Keratinocyte (primary cell): ENCODE results near the gene ELF4.

Experiments used
- EZH2 ChIP-seq: IDR thresholded peaks from one replicate; pipeline ENCODE4 v1.6.1; 2012; ENCODE audit warnings: inconsistent platforms, mild to moderate bottlenecking, low read length, moderate library complexity
- TF ChIP-seq, protein P1 (sequence below), 3 experiments: IDR thresholded peaks in 1 of 3; conservative IDR thresholded peaks in 1 of 3; optimal IDR thresholded peaks in 1 of 3; 2 replicates in 2 of 3; 3 replicates in 1 of 3; pipeline versions ENCODE3 to v1.5.1; 2011; ENCODE audit warnings: low read length in 3 of 3, mild to moderate bottlenecking in 3 of 3, moderate library complexity in 2 of 3, control low read depth in 1 of 3, inconsistent platforms in 1 of 3; ENCODE audit not compliant: insufficient read depth in 2 of 3; ENCODE audit errors: extremely low read depth in 1 of 3

DNA sequence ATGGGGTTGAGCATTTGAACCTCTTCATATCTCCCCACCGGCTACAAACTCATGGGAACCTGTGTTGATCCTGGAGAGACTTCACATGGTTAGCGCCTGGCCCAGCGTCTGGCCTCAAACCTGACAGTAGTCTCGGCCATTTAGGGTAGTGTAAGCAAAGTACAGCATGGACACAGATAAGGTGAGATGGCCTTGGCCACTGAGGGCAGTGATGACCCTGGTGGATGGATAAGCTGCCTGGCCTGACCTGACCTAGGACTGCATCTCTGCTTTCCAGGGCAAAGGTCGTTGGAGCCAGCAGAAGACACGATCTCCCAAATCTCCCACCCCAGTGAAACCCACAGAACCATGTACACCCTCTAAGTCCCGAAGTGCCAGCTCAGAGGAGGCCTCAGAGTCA, 76.1 kb downstream of the ELF4 start:
- TF ChIP-seq, protein P1, sequence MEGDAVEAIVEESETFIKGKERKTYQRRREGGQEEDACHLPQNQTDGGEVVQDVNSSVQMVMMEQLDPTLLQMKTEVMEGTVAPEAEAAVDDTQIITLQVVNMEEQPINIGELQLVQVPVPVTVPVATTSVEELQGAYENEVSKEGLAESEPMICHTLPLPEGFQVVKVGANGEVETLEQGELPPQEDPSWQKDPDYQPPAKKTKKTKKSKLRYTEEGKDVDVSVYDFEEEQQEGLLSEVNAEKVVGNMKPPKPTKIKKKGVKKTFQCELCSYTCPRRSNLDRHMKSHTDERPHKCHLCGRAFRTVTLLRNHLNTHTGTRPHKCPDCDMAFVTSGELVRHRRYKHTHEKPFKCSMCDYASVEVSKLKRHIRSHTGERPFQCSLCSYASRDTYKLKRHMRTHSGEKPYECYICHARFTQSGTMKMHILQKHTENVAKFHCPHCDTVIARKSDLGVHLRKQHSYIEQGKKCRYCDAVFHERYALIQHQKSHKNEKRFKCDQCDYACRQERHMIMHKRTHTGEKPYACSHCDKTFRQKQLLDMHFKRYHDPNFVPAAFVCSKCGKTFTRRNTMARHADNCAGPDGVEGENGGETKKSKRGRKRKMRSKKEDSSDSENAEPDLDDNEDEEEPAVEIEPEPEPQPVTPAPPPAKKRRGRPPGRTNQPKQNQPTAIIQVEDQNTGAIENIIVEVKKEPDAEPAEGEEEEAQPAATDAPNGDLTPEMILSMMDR (optimal IDR thresholded peaks at IDR 0.05 in 1 of 3, IDR thresholded peaks at IDR 0.05 in 1 of 3, conservative IDR thresholded peaks at IDR 0.05 in 1 of 3; ENCODE audit: extremely low read depth in 1 of 3, insufficient read depth in 2 of 3, low read length in 3 of 3) = no peak
- no peak for TF ChIP-seq EZH2
